HL-60/S4 treated with phorbol 12-myristate 13-acetate at 8.2 ng/mL for 4 days and 3 days (cell line): ENCODE results near the gene EXOC3L2.

ENCODE experiments used
- in situ Hi-C: fragments of 300-500 bp; cut with MboI; formaldehyde crosslinking; loops from 2 replicates; pipeline ENCODE4 v1.15.0; 2022; ENCODE audit warnings: low sequenced_read_pairs

The EXOC3L2 gene

DNA sequence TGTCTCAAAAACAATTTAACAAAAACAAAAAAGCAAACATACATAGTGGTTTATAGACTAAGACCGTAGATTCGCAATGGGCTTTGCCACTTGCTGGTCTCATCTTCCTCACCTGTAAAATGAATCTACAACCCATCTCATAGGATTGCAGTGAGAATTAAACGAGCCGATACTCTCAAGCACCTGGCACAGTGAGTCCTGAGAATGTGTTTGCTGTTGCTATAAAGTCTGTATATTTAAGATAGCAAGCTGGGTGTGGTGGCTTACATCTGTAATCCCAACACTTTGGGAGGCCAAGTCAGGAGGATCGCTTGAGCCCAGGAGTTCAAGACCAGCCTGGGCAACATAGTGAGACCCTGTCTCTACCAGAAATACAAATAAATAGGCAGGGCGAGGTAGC lies 22.5 kb downstream of the EXOC3L2 start:
- in situ Hi-C loops = no loop called here

DNA sequence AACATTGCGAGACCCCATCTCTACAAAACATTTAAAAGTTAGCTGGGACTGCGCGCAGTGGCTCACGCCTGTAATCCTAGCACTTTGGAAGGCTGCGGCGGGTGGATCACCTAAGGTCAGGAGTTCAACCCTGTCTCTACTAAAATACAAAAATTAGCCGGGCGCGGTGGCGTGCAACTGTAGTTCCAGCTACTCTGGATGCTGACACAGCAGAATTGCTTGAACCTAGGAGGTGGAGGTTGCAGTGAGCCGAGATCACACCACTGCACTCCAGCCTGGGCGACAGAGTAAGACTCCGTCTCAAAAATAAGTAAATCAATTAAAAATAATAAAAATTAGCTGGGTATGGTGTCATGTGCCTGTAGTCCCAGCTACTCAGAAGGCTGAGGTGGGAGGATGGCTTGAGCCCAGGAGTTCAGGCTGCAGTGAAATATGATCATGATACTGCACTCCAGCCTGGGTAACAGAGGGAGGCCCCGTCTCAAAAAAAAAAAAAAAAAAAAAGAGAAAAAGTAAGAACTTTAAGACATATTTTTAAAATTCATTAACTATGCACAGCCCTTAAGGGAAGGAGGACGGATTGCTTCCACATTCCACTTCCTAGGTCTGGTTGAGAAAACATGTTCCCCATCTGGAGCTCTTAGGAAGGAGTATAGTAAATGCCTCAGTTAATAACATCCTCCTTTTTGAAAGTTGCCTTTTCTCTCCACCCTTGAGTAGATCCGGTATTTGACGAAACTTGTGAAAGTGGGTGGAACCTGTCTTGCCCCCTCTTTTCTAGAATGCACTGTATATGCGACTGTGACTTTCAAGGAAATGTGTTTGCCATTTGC lies 26.1 kb downstream of the EXOC3L2 start:
- in situ Hi-C loops = no loop called here

DNA sequence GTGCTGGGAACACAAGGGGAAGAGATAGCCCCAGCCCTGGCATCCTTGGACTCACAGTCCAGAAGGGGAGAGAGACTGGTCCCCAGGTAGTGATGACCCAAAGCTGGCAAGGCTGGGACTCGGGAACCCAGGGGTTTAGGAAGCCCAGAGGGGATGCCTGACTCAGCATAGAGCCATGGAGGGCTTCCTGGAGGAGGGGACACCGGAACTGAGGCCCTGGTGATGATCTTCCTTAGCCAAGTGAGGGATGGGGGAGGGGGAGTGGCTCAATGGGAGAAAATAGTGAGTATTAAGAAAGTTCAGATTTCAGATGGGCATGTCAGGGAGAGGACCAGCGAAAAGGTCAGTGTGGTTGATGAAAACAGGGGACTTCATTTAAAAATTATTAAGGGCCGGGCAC lies 26.8 kb downstream of the EXOC3L2 start:
- in situ Hi-C loops = no loop called here

DNA sequence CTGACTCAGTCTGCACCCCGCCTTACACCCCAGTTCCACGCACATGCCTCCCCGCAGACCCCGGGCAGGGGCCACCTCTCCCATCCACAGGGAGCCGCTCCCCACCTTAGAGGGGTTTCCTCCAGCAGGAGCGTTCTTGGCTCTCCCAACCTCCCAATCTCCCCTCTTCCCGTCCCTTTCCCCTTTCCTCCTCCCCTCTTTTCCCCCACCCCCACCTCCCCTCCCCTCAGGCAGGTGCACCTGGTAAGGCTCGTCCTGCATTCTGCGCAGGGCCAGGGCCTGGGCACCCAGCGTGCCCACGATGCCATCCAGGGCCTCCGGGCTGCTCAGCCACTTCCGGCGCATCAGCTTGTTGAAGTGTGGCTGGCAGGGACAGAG lies 27.3 kb downstream of the EXOC3L2 start:
- in situ Hi-C loops = no loop called here

DNA sequence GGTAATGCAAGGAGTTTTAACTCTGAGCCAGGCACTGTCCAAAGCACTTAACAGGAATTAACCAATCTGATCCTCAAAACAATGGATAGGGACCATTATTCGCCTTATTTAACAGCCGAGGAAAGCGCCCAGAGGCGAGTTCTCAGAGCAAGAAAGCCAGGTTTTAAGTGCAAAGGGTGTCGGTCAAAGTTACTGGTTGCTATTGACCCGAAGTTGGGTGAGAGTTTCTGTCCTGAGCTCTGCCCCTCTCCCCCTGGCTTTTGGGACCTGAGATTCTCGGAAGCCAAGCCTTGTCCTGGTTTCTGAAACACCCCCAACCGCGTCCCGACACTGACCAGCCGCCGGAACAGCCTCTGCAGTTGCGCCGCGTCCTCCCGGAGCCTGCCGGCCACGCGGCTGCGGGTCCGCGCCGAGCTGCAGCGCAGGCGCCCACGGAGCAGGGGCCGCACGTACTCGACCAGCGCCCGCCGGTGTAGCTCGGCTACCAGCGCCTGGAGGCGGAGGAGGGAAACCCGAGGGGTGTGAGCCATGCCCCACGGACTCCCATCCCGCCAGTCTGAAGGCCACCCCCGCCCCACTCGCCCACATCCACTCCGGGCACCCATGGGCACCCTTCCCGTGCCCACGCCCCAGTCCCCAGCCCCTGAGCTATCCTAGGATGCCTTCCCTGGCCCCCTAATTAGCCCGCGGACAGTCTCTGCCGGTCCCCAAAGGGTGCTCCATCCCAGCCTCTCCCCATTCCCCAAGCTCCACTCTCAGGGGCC lies 27.8 kb downstream of the EXOC3L2 start:
- in situ Hi-C loops = no loop called here

DNA sequence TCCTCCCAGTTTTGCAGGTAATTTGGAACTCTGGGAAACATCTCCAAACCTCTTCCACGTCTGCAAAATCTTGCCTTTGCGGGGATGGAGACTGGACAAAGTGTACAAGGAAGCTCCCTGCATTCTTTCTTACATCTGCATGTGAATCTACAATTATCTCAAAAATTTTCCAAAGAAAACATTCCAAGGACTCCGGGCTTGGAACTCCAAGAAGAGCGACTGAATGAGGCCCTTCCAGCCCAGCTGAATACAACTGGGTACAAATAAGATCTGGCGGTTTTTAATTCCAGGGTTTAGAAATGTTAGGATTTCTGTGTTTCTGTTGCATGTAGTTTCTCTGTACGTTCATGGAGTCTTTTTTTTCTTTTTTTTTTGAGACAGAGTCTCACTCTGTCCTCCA lies 28.5 kb downstream of the EXOC3L2 start:
- in situ Hi-C loops = no loop called here

DNA sequence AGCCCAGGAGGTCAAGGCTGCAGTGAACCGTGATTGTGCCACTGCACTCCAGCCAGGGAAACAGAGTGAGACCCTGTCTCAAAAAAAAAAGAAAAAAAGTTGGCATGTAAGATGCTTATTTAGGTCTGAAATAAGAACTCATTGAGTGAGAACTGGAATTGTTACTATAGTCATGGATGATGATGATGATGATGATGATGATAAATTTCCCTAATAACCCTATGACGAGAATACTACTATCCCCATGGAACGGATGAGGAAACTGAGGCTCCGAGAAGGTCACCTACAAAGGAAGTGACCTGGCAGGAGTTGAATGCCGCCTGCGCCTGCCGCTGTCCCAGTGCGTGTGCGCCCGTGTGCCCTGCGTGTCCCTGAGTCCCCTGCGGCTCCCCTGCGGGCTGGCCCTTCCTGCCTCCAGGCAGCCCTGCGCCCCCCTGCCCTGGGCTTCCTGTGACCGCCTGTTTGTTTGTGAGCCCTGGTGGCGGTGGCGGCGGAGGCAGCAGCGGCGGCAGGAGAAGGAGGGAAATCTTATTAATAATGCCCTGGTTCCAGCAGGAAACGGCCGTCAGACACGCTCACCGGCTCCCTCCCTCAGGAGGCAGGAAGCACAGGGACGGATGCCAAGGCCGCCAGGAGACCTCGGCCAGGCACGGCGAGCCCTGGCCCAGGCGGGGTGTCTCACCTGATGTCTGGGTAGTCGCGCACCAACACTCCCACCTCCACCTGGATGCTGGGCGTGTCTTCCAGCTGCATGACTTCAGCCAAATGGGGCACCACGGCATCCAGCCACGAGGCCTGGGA lies 29.6 kb downstream of the EXOC3L2 start:
- in situ Hi-C loops = no loop called here

DNA sequence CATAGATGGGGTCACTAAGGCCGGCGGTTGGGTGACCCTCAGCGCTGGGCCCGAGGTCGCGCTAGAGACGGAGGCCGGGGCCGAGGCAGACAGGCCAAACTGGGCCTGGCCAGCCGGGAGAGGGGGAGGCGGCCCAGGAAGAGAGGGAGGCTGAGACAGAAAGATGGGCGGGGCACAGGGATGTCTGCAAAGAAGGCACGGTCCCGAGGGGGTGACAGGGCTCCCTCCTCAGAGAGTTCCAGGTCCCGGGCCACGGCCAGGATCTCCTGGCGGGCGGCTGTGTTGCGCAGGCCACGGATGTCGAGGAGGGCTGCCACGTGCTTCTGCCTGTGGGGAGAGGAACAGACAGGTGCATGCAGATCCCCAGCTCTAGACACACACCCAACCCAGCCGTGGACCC lies 32.2 kb downstream of the EXOC3L2 start:
- in situ Hi-C loops = no loop called here

DNA sequence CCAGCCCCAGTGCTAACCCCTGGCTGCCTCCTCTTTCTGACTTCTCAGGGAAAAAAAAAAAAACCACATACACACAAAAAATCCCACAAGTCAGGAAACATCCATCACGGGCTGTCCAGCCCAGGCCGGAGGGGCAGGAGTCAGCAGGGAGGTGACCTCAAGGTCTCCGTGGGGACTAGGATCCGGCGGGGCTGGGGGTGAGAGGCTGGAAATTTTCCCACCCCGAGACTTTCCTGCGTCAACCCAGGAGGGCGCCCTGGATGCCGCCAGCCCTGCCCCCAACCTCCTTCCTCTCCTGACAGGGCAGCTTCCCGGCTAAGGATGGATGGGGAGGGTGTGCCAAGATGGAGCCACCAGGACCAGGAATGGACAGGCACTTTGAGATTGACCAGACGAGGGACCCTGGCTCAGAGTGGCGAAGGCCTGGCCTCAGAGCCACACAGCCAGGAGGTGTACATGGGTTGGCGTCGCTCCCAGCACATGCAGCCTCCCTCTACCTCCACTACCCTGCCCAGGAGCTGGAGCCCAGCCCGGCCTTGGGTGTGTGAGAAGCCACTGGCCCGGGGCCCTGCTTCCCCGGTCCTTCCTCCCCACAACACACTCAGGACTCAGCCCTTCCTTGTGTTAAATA lies 33.3 kb downstream of the EXOC3L2 start:
- in situ Hi-C loops = no loop called here

DNA sequence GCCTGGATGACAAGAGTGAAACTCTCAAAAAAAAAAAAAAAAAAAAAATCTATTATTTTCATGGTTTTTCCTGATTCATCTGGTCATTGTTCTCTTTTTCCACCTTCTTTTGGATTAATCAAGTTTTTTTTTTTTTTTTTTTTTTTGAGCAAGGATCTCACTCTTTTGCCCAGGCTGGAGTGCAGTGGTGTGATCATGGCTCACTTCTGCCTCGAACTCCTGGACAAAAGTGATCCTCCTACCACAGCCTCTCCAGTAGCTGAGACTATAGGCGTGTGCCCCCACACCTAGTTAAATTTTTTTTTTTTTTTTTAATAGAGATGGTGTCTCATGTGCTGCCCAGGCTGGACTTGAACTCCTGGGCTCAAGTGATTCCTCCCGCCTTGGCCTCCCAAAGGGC lies 38.9 kb downstream of the EXOC3L2 start:
- in situ Hi-C loops = no loop called here

DNA sequence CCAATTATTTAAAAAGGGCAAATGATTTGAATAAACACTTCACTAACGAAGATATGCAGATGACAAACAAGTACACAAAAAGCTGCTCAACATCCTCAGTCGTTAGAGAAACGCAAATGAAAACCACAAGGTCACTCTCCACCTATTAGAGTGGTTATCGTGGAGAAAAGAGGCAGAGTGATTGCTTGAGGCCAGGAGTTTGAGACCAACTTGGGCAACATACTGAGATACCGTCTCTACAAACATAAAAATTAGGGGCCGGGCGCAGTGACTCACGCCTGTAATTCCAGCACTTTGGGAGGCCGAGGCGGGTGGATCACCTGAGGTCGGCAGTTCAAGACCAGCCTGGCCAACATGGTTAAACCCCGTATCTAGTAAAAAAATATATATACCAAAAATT lies 39.4 kb downstream of the EXOC3L2 start:
- in situ Hi-C loops = no loop called here

DNA sequence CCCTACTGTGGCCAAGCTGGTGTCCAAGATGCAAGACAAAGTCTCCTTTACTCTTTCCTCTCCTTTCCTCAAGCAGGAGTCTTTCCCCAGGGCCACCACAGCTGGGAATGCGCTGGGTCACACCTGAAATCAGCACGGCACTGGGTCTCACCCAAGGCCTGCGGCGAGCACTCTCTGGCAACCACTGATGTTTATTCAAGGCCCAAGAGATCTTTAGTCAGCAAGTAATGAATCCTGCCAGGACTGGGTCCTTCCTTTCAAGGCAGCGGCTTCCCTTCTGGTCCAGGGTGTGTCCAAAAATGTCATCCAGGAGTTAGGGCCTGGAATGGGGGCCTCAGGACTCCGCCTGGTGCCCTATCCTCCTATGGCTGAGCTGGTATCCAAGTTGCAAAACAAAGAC lies 42.6 kb downstream of the EXOC3L2 start:
- in situ Hi-C loops = no loop called here

DNA sequence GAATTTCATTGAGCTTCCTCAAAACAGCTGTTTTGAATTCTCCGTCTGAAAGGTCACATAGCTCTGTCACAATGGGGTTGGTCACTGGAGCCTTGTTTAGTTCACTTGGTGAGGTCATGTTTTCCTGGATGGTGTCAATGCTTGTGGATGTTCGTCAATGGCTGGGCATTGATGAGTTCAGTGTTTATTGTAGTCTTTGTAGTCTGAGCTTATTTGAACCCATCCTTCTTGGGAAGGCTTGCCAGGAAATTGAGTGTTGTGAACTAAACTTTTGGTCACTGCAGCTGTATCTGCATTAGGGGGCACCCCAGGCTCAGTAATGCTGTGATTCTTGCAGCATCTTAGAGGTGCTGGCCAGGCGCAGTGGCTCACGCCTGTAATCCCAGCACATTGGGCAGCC lies 44.6 kb downstream of the EXOC3L2 start:
- in situ Hi-C loops = no loop called here

DNA sequence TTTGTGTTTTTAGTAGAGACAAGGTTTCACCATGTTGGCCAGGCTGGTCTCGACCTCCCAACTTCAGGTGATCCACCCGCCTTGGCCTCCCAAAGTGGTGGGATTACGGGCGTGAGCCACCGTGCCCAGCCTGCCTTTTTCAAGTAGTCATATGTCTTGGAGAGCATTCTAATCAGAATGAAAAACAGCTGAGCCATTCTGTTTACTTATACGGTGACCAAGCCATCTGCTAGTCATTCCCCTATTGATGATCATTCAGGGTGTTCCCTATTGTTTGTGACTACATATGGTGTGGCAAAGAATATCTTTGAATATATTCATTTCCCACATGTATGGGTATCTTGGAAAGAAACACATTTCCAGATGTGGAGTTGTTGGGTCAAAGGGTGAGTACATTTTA lies 49.4 kb downstream of the EXOC3L2 start:
- in situ Hi-C loops = no loop called here

DNA sequence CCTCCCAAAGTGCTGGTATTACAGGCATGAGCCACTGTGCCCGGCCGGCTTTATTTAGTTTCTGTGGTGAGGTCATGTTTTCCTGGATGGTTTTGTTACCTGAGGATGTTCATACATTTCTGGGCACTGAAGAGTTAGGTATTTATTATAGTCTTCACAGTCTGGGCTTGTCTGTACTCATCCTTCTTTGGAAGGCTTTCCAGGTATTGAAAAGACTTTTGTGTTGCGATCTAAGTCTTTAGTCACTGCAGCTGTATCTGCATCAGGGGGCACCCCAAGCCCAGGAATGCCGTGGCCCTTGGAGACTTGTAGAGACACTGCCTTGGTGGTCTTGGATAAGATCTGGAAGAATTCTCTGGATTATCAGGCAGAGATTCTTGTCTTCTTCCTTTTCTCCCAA lies 53.8 kb downstream of the EXOC3L2 start:
- in situ Hi-C loops = no loop called here

DNA sequence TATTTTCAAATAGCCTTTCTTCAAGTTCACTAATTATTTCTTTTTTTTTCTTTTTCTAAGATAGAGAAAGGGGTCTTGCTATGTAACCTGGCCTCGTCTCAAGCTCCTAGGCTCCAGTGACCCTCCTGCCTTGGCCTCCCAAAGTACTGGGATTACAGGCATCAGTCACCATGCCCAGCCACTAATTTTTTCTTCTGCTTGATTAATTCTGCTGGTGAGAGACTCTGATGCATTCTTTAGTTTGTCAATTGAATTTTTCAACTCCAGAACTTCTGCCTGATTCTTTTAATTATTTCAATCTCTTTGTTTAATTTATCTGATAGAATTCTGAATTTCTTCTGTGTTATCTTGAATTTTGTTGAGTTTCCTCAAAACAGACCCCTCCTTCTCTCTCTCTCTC lies 55.2 kb downstream of the EXOC3L2 start:
- in situ Hi-C loops = no loop called here

DNA sequence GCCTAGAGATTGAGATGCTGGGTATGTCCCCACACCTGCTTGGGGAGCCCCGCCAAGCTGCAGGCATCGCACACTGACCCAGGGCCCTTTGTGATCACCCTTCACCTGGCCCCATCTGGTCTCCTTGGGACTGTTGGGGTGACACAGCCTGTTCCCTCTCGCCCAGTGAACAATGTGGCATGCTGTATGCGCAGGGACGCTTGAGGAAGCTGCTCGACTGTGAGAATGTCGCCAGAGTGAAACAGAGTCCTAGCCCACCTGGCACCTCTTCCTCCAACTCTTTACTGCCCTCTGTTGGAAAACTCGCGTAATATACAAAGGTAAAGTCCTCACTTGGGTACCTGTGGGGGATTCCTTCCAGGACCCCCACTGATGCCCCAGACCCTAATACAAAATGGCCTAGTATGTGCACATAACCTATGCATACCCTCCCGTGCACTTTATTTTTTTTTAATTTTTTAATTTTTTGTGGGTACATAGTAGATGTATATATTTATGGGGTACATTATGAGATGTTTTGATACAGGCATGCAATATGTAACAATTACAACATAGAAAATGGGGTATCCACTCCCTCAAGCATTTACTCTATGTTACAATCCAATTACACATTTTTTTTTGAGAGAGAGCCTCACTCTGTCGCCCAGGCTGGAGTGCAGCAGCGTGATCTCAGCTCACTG lies 57.6 kb downstream of the EXOC3L2 start:
- in situ Hi-C loops = no loop called here

DNA sequence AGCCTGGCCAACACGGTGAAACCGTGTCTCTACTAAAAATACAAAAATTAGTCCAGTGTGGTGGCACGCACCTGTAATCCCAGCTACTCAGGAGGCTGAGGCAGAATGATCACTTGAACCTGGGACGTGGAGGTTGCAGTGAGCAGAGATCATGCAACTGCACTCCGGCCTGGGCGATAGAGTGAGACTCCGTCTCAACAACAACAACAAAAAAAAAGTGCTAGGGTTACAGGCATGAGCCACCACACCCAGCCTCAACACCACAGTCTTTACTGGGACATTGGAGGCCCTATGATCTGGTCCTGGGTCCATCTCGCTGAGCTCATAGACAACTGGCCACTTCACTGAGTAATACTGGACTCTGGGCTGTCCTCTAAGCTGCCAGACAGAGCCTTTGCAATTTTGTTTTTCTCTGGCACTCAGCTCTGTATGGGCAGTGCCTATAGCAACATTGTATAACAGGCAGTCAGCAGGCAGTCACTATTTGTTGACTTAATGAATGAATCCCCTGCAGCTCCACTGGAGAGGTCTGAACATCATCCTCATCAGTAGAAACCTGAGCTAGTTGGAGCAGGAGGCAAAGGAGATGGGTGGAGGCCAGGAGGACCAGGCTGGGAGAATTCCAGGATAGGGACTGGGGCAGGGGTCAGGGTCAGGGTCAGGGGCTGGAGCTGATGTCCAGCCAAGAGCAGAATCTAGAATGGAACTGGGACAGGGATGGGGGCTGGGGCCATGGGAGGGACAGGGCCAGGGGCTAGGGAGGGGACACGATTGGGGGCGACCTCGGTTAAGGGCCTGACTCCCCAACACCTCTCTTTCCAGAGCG lies 58.5 kb downstream of the EXOC3L2 start:
- in situ Hi-C loops = no loop called here

DNA sequence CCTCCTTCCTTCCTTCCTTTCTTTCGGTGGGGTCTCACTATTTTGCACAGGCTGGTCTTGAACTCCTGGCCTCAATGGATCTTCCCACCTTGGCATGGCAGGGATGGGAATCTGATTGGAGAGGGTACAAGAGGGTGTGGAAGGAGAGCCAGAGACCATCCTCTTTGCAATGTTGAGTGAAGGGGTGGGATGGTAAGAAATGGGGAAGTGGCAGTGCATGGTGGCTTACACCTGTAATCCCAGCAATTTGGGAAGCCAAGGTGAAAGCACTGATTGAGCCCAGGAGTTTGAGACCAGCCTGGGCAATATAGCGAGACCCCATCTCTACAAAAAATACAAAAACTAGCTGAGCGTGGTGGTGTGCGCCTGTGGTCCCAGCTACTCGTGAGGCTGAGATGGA lies 61.1 kb downstream of the EXOC3L2 start:
- in situ Hi-C loops = no loop called here

DNA sequence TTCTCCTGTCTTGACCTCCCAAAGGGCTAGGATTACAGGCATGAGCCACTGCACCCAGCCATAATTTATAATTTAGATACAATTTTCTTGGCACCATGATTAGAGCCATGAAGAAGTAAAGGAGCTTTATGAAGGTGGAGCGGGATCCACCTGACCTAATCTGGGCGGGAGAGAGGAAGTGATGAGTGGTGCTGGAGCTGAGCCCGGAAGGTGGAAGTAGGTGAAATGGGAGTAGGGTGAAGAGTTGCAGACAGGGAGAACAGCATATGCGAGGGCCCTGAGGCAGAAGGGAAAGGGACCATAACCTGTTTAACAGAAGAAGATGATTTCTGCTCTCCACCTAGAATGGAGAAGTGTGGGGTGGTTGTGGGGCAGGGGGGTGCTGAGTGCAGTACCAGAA lies 62.4 kb downstream of the EXOC3L2 start:
- in situ Hi-C loops = no loop called here
